Measurements from ENCODE around the gene RAF1.

DNA sequence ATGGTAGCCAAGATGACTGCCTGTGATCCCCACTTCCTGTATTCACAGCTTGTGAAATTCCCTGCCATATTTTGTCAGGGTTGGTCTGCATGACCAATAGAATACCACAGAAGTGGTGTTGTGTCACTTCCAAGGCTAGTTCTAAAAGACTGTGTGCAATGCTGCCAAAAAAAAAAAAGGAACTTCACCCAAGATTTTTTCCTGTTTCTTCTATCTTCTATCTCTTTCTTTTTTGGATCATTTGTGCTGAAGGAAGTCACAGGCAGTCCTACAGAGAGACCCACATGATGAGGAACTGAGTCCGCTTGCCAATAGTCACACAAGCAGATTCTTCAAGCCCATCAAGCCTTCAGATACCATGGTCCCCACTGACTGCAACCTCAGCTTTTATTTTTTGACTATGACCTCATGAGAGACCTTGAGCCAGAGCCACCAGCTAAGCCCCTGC is 18.1 kb upstream of the RAF1 start:
- TF ChIP-seq POLR2AphosphoS5 (IDR thresholded peaks at IDR 0.05; ENCODE audit: low read depth, low read length) (no peak), TCF7L2 (IDR thresholded peaks at IDR 0.05; ENCODE audit: low read depth, low read length) (no peak), SIN3A (IDR thresholded peaks at IDR 0.05; ENCODE audit: borderline replicate concordance, insufficient read depth, low read depth, low read length) (no peak)
- TF ChIP-seq, protein P1, sequence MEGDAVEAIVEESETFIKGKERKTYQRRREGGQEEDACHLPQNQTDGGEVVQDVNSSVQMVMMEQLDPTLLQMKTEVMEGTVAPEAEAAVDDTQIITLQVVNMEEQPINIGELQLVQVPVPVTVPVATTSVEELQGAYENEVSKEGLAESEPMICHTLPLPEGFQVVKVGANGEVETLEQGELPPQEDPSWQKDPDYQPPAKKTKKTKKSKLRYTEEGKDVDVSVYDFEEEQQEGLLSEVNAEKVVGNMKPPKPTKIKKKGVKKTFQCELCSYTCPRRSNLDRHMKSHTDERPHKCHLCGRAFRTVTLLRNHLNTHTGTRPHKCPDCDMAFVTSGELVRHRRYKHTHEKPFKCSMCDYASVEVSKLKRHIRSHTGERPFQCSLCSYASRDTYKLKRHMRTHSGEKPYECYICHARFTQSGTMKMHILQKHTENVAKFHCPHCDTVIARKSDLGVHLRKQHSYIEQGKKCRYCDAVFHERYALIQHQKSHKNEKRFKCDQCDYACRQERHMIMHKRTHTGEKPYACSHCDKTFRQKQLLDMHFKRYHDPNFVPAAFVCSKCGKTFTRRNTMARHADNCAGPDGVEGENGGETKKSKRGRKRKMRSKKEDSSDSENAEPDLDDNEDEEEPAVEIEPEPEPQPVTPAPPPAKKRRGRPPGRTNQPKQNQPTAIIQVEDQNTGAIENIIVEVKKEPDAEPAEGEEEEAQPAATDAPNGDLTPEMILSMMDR (IDR thresholded peaks at IDR 0.05): no peak
- TF ChIP-seq, protein P2, sequence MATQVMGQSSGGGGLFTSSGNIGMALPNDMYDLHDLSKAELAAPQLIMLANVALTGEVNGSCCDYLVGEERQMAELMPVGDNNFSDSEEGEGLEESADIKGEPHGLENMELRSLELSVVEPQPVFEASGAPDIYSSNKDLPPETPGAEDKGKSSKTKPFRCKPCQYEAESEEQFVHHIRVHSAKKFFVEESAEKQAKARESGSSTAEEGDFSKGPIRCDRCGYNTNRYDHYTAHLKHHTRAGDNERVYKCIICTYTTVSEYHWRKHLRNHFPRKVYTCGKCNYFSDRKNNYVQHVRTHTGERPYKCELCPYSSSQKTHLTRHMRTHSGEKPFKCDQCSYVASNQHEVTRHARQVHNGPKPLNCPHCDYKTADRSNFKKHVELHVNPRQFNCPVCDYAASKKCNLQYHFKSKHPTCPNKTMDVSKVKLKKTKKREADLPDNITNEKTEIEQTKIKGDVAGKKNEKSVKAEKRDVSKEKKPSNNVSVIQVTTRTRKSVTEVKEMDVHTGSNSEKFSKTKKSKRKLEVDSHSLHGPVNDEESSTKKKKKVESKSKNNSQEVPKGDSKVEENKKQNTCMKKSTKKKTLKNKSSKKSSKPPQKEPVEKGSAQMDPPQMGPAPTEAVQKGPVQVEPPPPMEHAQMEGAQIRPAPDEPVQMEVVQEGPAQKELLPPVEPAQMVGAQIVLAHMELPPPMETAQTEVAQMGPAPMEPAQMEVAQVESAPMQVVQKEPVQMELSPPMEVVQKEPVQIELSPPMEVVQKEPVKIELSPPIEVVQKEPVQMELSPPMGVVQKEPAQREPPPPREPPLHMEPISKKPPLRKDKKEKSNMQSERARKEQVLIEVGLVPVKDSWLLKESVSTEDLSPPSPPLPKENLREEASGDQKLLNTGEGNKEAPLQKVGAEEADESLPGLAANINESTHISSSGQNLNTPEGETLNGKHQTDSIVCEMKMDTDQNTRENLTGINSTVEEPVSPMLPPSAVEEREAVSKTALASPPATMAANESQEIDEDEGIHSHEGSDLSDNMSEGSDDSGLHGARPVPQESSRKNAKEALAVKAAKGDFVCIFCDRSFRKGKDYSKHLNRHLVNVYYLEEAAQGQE (IDR thresholded peaks at IDR 0.05; ENCODE audit: insufficient read depth in 1 of 2, low read depth in 2 of 2, low read length in 1 of 2): no peak
